WTC11 (cell line): ENCODE data around the gene ZBTB20. TPM values are rescaled to one million over a fixed set of nuclear protein-coding genes. Genes with fewer than 3 reads are reported as not detected.

Experiments used
- ATAC-seq: fragments of 200-7000 bp; cut with Tn5 transposase; 2 replicates; pipeline ENCODE4 v1.10.0; 2021; ENCODE audit warnings: mild to moderate bottlenecking, moderate library complexity
- CTCF ChIA-PET: fragments of 300-600 bp; sonication (Branson Sonifier 250); formaldehyde crosslinking; loops from one replicate; lab custom pipeline; 2021; ENCODE audit warnings: antibody characterized with exemption; lab: Charles Lee
- POLR2A ChIA-PET: fragments of 350-600 bp; sonication (Branson Sonifier 250); formaldehyde crosslinking; loops from one replicate; lab custom pipeline; 2021; ENCODE audit warnings: antibody characterized with exemption; lab: Charles Lee
- DNase-seq: peaks from one replicate; pipeline ENCODE4 v3.0.0; 2021; ENCODE audit warnings: low spot score
- H3K27ac Mint-ChIP-seq: 2 replicates; pipeline ENCODE4 v1.8.0; 2021; ENCODE audit warnings: mixed read lengths
- H3K27me3 Mint-ChIP-seq: 2 replicates; pipeline ENCODE4 v1.8.0; 2021; ENCODE audit warnings: low read depth, mild to moderate bottlenecking, moderate library complexity, mixed read lengths
- H3K36me3 Mint-ChIP-seq: 2 replicates; pipeline ENCODE4 v1.8.0; 2021; ENCODE audit warnings: mixed read lengths
- H3K4me1 Mint-ChIP-seq: 2 replicates; pipeline ENCODE4 v1.8.0; 2022; ENCODE audit warnings: mixed read lengths
- H3K4me3 Mint-ChIP-seq: 2 replicates; pipeline ENCODE4 v1.8.0; 2021; ENCODE audit warnings: mild to moderate bottlenecking, moderate library complexity, mixed read lengths
- H3K9me3 Mint-ChIP-seq: 2 replicates; pipeline ENCODE4 v1.8.0; 2021; ENCODE audit warnings: mixed read lengths
- ATF1 ChIP-seq: sonication (generic); formaldehyde crosslinking; IDR thresholded peaks from 2 replicates; pipeline ENCODE4 v1.8.1; 2023; ENCODE audit warnings: mild to moderate bottlenecking, moderate library complexity, missing genetic modification reagents
- ELF4 ChIP-seq: sonication (generic); formaldehyde crosslinking; IDR thresholded peaks from 2 replicates; pipeline ENCODE4 v1.8.1; 2022; ENCODE audit warnings: low read depth, mild to moderate bottlenecking, moderate library complexity, missing genetic modification reagents
- ESRRA ChIP-seq: sonication (generic); formaldehyde crosslinking; IDR thresholded peaks from 2 replicates; pipeline ENCODE4 v1.8.1; 2022; ENCODE audit warnings: mild to moderate bottlenecking, missing genetic modification reagents, borderline replicate concordance
- FOXJ3 ChIP-seq: sonication (generic); formaldehyde crosslinking; IDR thresholded peaks from 2 replicates; pipeline ENCODE4 v1.9.0; 2021; ENCODE audit warnings: missing genetic modification reagents, mild to moderate bottlenecking, borderline replicate concordance
- FOXK1 ChIP-seq: sonication (generic); formaldehyde crosslinking; IDR thresholded peaks from 2 replicates; pipeline ENCODE4 v1.8.0; 2022; ENCODE audit warnings: mild to moderate bottlenecking, moderate library complexity, missing genetic modification reagents
- GABPB1 ChIP-seq: sonication (generic); formaldehyde crosslinking; IDR thresholded peaks from 2 replicates; pipeline ENCODE4 v1.8.1; 2023; ENCODE audit warnings: mild to moderate bottlenecking, missing genetic modification reagents
- HMGA2 ChIP-seq: fragments of 250-450 bp; sonication (Bioruptor Pico); IDR thresholded peaks from 2 replicates; pipeline ENCODE4 v1.4.0; 2021; ENCODE audit warnings: mild to moderate bottlenecking, moderate library complexity
- MYBL2 ChIP-seq: sonication (generic); formaldehyde crosslinking; IDR thresholded peaks from 2 replicates; pipeline ENCODE4 v1.8.1; 2023; ENCODE audit warnings: mild to moderate bottlenecking, moderate library complexity, missing genetic modification reagents
- NFYB ChIP-seq: sonication (generic); formaldehyde crosslinking; conservative IDR thresholded peaks from 2 replicates; pipeline ENCODE4 v1.8.0; 2022; ENCODE audit warnings: low read depth, missing genetic modification reagents
- NR2C2 ChIP-seq: sonication (generic); formaldehyde crosslinking; IDR thresholded peaks from 2 replicates; pipeline ENCODE4 v1.8.0; 2022; ENCODE audit warnings: mild to moderate bottlenecking, missing genetic modification reagents
- PRRX2 ChIP-seq: fragments of 250-450 bp; sonication (Bioruptor Pico); IDR thresholded peaks from 2 replicates; pipeline ENCODE4 v1.8.0; 2021; ENCODE audit warnings: mild to moderate bottlenecking
- RORB ChIP-seq: fragments of 250-450 bp; sonication (Bioruptor Pico); IDR thresholded peaks from 2 replicates; pipeline ENCODE4 v1.9.0; 2021; ENCODE audit warnings: mild to moderate bottlenecking
- TCF7 ChIP-seq: sonication (generic); formaldehyde crosslinking; IDR thresholded peaks from 2 replicates; pipeline ENCODE4 v1.8.0; 2022; ENCODE audit warnings: mild to moderate bottlenecking, low read depth, missing genetic modification reagents, moderate library complexity
- TEAD4 ChIP-seq: sonication (generic); formaldehyde crosslinking; IDR thresholded peaks from 2 replicates; pipeline ENCODE4 v1.8.0; 2022; ENCODE audit warnings: mild to moderate bottlenecking, missing genetic modification reagents
- ZBTB21 ChIP-seq: sonication (generic); formaldehyde crosslinking; IDR thresholded peaks from 2 replicates; pipeline ENCODE4 v1.8.1; 2023; ENCODE audit warnings: mild to moderate bottlenecking, missing genetic modification reagents, borderline replicate concordance
- ZNF138 ChIP-seq: sonication (generic); formaldehyde crosslinking; conservative IDR thresholded peaks from 2 replicates; pipeline ENCODE4 v1.8.1; 2022; ENCODE audit warnings: mild to moderate bottlenecking, moderate library complexity, missing genetic modification reagents
- ZNF263 ChIP-seq: sonication (generic); formaldehyde crosslinking; IDR thresholded peaks from 2 replicates; pipeline ENCODE4 v1.8.1; 2022; ENCODE audit warnings: low read depth, mild to moderate bottlenecking, moderate library complexity, missing genetic modification reagents
- ZNF317 ChIP-seq: sonication (generic); formaldehyde crosslinking; IDR thresholded peaks from 2 replicates; pipeline ENCODE4 v1.8.1; 2023; ENCODE audit warnings: low read depth, mild to moderate bottlenecking, moderate library complexity, missing genetic modification reagents, borderline replicate concordance
- ZNF396 ChIP-seq: fragments of 250-450 bp; sonication (Bioruptor Pico); IDR thresholded peaks from 2 replicates; pipeline ENCODE4 v1.8.0; 2021; ENCODE audit warnings: mild to moderate bottlenecking, moderate library complexity, borderline replicate concordance
- total RNA-seq: library from RNA; stranded (reverse); gene quantifications from 3 replicates; pipeline ENCODE4 v1.2.3, GENCODE V29; 2021
- TF ChIP-seq, protein P1 (sequence below): sonication (generic); formaldehyde crosslinking; IDR thresholded peaks from 2 replicates; pipeline ENCODE4 v1.8.1; 2023; ENCODE audit warnings: mild to moderate bottlenecking, missing genetic modification reagents
- TF ChIP-seq, protein P2 (sequence below): sonication (generic); formaldehyde crosslinking; IDR thresholded peaks from 2 replicates; pipeline ENCODE4 v1.8.0; 2022; ENCODE audit warnings: missing genetic modification reagents
- TF ChIP-seq, protein P3 (sequence below): sonication (generic); formaldehyde crosslinking; IDR thresholded peaks from 2 replicates; pipeline ENCODE4 v1.8.1; 2023; ENCODE audit warnings: mild to moderate bottlenecking, missing genetic modification reagents, moderate library complexity
- TF ChIP-seq, protein P4 (sequence below): sonication (generic); formaldehyde crosslinking; IDR thresholded peaks from 2 replicates; pipeline ENCODE4 v1.8.1; 2022; ENCODE audit warnings: low read depth, missing genetic modification reagents, borderline replicate concordance
- TF ChIP-seq, protein P5 (sequence below): fragments of 250-450 bp; sonication (Bioruptor Pico); IDR thresholded peaks from 2 replicates; pipeline ENCODE4 v1.9.0; 2021; ENCODE audit warnings: mild to moderate bottlenecking
- TF ChIP-seq, protein P6 (sequence below): sonication (generic); formaldehyde crosslinking; IDR thresholded peaks from 2 replicates; pipeline ENCODE4 v1.8.1; 2023; ENCODE audit warnings: mild to moderate bottlenecking, missing genetic modification reagents
- TF ChIP-seq, protein P7 (sequence below): sonication (generic); formaldehyde crosslinking; IDR thresholded peaks from 2 replicates; pipeline ENCODE4 v1.8.1; 2023; ENCODE audit warnings: mild to moderate bottlenecking, missing genetic modification reagents, moderate library complexity
- TF ChIP-seq, protein P8 (sequence below): sonication (generic); formaldehyde crosslinking; IDR thresholded peaks from 2 replicates; pipeline ENCODE4 v1.8.0; 2022; ENCODE audit warnings: mild to moderate bottlenecking, missing genetic modification reagents

ZBTB20 gene
- total RNA-seq, 1 experiment from 2014 or later = 1.5 TPM

DNA sequence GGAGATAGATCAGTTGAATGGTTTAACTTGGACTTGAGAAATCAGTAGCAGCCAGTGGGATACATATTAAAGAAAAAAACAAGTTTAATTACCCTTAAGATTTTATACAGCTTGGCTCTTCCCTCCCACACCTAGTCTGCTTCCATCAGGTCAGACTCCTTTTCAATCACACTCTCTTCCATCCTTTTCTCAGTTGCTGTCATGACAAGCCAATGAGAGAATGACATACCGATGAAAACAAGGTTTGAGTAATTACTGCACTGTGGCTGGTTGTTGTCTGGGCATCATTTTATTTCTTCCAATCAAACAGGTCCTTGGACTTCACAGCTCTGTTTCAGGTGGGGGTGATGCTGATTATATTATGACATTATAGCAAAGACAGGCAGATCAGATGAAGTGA is 424.6 kb downstream of the ZBTB20 start (continued):
- TF ChIP-seq MYBL2 (no peak), ELF4 (CRISPR knock-in tag) (no peak), HMGA2 (CRISPR knock-in tag) (no peak), ZNF263 (CRISPR knock-in tag) (no peak), TEAD4 (CRISPR knock-in tag) (no peak), FOXJ3 (CRISPR knock-in tag) (no peak), ZNF317 (no peak), RORB (CRISPR knock-in tag) (no peak)

DNA sequence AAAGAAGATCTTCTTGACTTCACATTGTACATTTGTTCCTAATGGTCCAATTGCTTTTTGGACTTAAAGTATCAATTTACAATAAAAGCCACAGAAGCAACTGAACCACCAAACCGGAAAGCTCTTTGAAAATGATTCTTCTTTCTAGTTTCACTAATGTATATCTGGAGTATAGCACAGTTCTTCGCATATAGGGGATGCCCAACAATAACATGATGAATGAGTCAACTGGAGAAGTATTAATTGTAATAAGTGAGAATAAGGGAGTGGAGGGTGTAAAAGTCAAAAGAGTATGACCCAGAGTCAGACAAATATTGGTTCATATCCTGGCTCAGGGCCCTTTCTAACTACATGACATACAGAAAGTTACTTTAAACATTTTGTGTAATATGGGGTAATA is 425.2 kb downstream of the ZBTB20 start:
- H3K27ac Mint-ChIP-seq = no peak overlapping the region
- no peaks in the 10 kb centered on the region for H3K9me3 Mint-ChIP-seq
- H3K4me3 Mint-ChIP-seq = no peak overlapping the region
- ChIA-PET POLR2A (no interaction called here), CTCF (no interaction called here)
- H3K4me1 Mint-ChIP-seq = no peaks in the 10 kb centered on the region
- H3K36me3 Mint-ChIP-seq = no peaks in the 10 kb centered on the region
- TF ChIP-seq PRRX2 (CRISPR knock-in tag) = no peak
- no peak for TF ChIP-seq TCF7 (CRISPR knock-in tag)
- TF ChIP-seq, protein P1, sequence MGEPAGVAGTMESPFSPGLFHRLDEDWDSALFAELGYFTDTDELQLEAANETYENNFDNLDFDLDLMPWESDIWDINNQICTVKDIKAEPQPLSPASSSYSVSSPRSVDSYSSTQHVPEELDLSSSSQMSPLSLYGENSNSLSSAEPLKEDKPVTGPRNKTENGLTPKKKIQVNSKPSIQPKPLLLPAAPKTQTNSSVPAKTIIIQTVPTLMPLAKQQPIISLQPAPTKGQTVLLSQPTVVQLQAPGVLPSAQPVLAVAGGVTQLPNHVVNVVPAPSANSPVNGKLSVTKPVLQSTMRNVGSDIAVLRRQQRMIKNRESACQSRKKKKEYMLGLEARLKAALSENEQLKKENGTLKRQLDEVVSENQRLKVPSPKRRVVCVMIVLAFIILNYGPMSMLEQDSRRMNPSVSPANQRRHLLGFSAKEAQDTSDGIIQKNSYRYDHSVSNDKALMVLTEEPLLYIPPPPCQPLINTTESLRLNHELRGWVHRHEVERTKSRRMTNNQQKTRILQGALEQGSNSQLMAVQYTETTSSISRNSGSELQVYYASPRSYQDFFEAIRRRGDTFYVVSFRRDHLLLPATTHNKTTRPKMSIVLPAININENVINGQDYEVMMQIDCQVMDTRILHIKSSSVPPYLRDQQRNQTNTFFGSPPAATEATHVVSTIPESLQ (CRISPR knock-in tag) = no peak
- TF ChIP-seq ZBTB21 (CRISPR knock-in tag) = no peak
- TF ChIP-seq GABPB1 (CRISPR knock-in tag) = no peak
- TF ChIP-seq NR2C2 (CRISPR knock-in tag) = no peak
- TF ChIP-seq ZNF396 (CRISPR knock-in tag) = no peak
- no peak for TF ChIP-seq ZNF317
- TF ChIP-seq, protein P2, sequence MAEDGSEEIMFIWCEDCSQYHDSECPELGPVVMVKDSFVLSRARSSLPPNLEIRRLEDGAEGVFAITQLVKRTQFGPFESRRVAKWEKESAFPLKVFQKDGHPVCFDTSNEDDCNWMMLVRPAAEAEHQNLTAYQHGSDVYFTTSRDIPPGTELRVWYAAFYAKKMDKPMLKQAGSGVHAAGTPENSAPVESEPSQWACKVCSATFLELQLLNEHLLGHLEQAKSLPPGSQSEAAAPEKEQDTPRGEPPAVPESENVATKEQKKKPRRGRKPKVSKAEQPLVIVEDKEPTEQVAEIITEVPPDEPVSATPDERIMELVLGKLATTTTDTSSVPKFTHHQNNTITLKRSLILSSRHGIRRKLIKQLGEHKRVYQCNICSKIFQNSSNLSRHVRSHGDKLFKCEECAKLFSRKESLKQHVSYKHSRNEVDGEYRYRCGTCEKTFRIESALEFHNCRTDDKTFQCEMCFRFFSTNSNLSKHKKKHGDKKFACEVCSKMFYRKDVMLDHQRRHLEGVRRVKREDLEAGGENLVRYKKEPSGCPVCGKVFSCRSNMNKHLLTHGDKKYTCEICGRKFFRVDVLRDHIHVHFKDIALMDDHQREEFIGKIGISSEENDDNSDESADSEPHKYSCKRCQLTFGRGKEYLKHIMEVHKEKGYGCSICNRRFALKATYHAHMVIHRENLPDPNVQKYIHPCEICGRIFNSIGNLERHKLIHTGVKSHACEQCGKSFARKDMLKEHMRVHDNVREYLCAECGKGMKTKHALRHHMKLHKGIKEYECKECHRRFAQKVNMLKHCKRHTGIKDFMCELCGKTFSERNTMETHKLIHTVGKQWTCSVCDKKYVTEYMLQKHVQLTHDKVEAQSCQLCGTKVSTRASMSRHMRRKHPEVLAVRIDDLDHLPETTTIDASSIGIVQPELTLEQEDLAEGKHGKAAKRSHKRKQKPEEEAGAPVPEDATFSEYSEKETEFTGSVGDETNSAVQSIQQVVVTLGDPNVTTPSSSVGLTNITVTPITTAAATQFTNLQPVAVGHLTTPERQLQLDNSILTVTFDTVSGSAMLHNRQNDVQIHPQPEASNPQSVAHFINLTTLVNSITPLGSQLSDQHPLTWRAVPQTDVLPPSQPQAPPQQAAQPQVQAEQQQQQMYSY (CRISPR knock-in tag) = no peak
- TF ChIP-seq FOXK1 (CRISPR knock-in tag) = no peak
- no peak for TF ChIP-seq ATF1 (CRISPR knock-in tag)
- TF ChIP-seq, protein P3, sequence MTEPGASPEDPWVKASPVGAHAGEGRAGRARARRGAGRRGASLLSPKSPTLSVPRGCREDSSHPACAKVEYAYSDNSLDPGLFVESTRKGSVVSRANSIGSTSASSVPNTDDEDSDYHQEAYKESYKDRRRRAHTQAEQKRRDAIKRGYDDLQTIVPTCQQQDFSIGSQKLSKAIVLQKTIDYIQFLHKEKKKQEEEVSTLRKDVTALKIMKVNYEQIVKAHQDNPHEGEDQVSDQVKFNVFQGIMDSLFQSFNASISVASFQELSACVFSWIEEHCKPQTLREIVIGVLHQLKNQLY (CRISPR knock-in tag) = no peak
- TF ChIP-seq, protein P4, sequence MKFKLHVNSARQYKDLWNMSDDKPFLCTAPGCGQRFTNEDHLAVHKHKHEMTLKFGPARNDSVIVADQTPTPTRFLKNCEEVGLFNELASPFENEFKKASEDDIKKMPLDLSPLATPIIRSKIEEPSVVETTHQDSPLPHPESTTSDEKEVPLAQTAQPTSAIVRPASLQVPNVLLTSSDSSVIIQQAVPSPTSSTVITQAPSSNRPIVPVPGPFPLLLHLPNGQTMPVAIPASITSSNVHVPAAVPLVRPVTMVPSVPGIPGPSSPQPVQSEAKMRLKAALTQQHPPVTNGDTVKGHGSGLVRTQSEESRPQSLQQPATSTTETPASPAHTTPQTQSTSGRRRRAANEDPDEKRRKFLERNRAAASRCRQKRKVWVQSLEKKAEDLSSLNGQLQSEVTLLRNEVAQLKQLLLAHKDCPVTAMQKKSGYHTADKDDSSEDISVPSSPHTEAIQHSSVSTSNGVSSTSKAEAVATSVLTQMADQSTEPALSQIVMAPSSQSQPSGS (CRISPR knock-in tag) = no peak
- TF ChIP-seq, protein P5, sequence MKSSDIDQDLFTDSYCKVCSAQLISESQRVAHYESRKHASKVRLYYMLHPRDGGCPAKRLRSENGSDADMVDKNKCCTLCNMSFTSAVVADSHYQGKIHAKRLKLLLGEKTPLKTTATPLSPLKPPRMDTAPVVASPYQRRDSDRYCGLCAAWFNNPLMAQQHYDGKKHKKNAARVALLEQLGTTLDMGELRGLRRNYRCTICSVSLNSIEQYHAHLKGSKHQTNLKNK (CRISPR knock-in tag) = no peak
- TF ChIP-seq, protein P6, sequence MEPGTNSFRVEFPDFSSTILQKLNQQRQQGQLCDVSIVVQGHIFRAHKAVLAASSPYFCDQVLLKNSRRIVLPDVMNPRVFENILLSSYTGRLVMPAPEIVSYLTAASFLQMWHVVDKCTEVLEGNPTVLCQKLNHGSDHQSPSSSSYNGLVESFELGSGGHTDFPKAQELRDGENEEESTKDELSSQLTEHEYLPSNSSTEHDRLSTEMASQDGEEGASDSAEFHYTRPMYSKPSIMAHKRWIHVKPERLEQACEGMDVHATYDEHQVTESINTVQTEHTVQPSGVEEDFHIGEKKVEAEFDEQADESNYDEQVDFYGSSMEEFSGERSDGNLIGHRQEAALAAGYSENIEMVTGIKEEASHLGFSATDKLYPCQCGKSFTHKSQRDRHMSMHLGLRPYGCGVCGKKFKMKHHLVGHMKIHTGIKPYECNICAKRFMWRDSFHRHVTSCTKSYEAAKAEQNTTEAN = no peak
- no peak for TF ChIP-seq NFYB (CRISPR knock-in tag)
- TF ChIP-seq, protein P7, sequence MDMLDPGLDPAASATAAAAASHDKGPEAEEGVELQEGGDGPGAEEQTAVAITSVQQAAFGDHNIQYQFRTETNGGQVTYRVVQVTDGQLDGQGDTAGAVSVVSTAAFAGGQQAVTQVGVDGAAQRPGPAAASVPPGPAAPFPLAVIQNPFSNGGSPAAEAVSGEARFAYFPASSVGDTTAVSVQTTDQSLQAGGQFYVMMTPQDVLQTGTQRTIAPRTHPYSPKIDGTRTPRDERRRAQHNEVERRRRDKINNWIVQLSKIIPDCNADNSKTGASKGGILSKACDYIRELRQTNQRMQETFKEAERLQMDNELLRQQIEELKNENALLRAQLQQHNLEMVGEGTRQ (CRISPR knock-in tag) = no peak
- TF ChIP-seq ZNF138 = no peak
- no peak for TF ChIP-seq ESRRA (CRISPR knock-in tag)
- TF ChIP-seq, protein P8, sequence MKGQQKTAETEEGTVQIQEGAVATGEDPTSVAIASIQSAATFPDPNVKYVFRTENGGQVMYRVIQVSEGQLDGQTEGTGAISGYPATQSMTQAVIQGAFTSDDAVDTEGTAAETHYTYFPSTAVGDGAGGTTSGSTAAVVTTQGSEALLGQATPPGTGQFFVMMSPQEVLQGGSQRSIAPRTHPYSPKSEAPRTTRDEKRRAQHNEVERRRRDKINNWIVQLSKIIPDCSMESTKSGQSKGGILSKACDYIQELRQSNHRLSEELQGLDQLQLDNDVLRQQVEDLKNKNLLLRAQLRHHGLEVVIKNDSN (CRISPR knock-in tag) = no peak
- no peaks in the 10 kb centered on the region for H3K27me3 Mint-ChIP-seq
- DNase-seq (no peak), ATAC-seq (no peak)
